HepG2 (cell line): Measurements from ENCODE around the gene TLCD1. TPM values are rescaled to one million over a fixed set of nuclear protein-coding genes. Genes with fewer than 3 reads are reported as not detected.

ENCODE experiments used
- ARID3A ChIP-seq: IDR thresholded peaks from 2 replicates; pipeline ENCODE4 v1.6.1; 2012; ENCODE audit warnings: low read depth, low read length, improper control_type of control experiment
- EZH2 ChIP-seq: conservative IDR thresholded peaks from 2 replicates; pipeline ENCODE4 v1.6.1; 2012; ENCODE audit warnings: mild to moderate bottlenecking, low read depth, low read length, moderate library complexity
- FOXA1 ChIP-seq, 2 experiments: fragments of 450-650 bp in 1 of 2; sonication (generic) in 1 of 2; formaldehyde crosslinking in 1 of 2; IDR thresholded peaks; 2 replicates each; pipeline versions ENCODE4 v1.4.0 to v1.6.1; 2016 to 2020; ENCODE audit warnings: missing genetic modification reagents in 1 of 2
- FUBP1 ChIP-seq: sonication (generic); formaldehyde crosslinking; IDR thresholded peaks from 2 replicates; pipeline ENCODE4 v1.5.1; 2020; ENCODE audit warnings: missing genetic modification reagents, mild to moderate bottlenecking, borderline replicate concordance
- HBP1 ChIP-seq: IDR thresholded peaks from 2 replicates; pipeline ENCODE4 v1.6.1; 2016; ENCODE audit warnings: low read depth, control low read depth
- KDM2A ChIP-seq: sonication (generic); formaldehyde crosslinking; IDR thresholded peaks from 2 replicates; pipeline ENCODE4 v1.4.0; 2020; ENCODE audit warnings: low read depth, missing genetic modification reagents, borderline replicate concordance
- KDM5B ChIP-seq: sonication (generic); formaldehyde crosslinking; IDR thresholded peaks from 2 replicates; pipeline ENCODE4 v1.4.0; 2020; ENCODE audit warnings: missing genetic modification reagents, mild to moderate bottlenecking, borderline replicate concordance
- KLF12 ChIP-seq: sonication (generic); formaldehyde crosslinking; IDR thresholded peaks from 2 replicates; pipeline ENCODE4 v1.4.0; 2020; ENCODE audit warnings: missing genetic modification reagents, borderline replicate concordance
- KLF13 ChIP-seq: sonication (generic); formaldehyde crosslinking; IDR thresholded peaks from 2 replicates; pipeline ENCODE4 v1.4.0; 2020; ENCODE audit warnings: mild to moderate bottlenecking, missing genetic modification reagents
- SIN3A ChIP-seq: IDR thresholded peaks from 2 replicates; pipeline ENCODE4 v1.6.1; 2011; ENCODE audit warnings: low read depth, mild to moderate bottlenecking, control low read depth, low read length, borderline replicate concordance
- SIX4 ChIP-seq: sonication (generic); formaldehyde crosslinking; IDR thresholded peaks from 2 replicates; pipeline ENCODE4 v1.4.0; 2020; ENCODE audit warnings: missing genetic modification reagents
- TRIM22 ChIP-seq: fragments of 450-650 bp; IDR thresholded peaks from 2 replicates; pipeline ENCODE4 v1.6.1; 2017
- ZBTB43 ChIP-seq: sonication (generic); formaldehyde crosslinking; conservative IDR thresholded peaks from 2 replicates; pipeline ENCODE4 v1.4.0; 2020; ENCODE audit warnings: missing genetic modification reagents
- ZBTB44 ChIP-seq: sonication (generic); formaldehyde crosslinking; IDR thresholded peaks from 2 replicates; pipeline ENCODE4 v1.4.0; 2020; ENCODE audit warnings: missing genetic modification reagents
- ZBTB8A ChIP-seq: sonication (generic); formaldehyde crosslinking; IDR thresholded peaks from 2 replicates; pipeline ENCODE4 v1.4.0; 2020; ENCODE audit warnings: mild to moderate bottlenecking, low read depth, missing genetic modification reagents, borderline replicate concordance
- ZNF414 ChIP-seq: sonication (generic); formaldehyde crosslinking; IDR thresholded peaks from 2 replicates; pipeline ENCODE4 v1.5.0; 2020; ENCODE audit warnings: missing genetic modification reagents
- ZNF740 ChIP-seq: sonication (generic); formaldehyde crosslinking; IDR thresholded peaks from 2 replicates; pipeline ENCODE4 v1.4.0; 2020; ENCODE audit warnings: missing genetic modification reagents
- polyA plus RNA-seq, 8 experiments: library from polyadenylated mRNA; depleted of rRNA in 3 of 8; stranded (reverse) in 7 of 8; unstranded in 1 of 8; fragments of >200 nt; fragmentation: Illumina TruSeq in 4 of 8; extraction: Trizol in 4 of 8; gene quantifications; 2 replicates each; pipeline versions ENCODE4 v1.2.1 to v1.2.3, GENCODE V29; 2011 to 2016; ENCODE audit warnings: low read depth in 4 of 8, missing spikeins in 1 of 8, mixed read lengths in 1 of 8; ENCODE audit not compliant: insufficient read depth in 1 of 8
- total RNA-seq, 5 experiments: library from RNA; depleted of rRNA; stranded (reverse); fragments of >200 nt; fragmentation: Illumina TruSeq; extraction: Trizol; gene quantifications; 2 replicates each; pipeline ENCODE4 v1.2.3, GENCODE V29; 2016; ENCODE audit warnings: low read depth in 1 of 5

The TLCD1 gene
- total and polyA plus RNA-seq, 2 of the 13 experiments (the other 11 are each of a cell fraction or from before 2014, with no cell fraction given) = 14.9 to 19.6 TPM

- TF ChIP-seq ZBTB43 (peak; percentile 58; the same call in 1 of the 2 replicates), KLF13 (CRISPR knock-in tag) (peak; percentile 82; the same call in 1 of the 2 replicates), ZNF414 (CRISPR knock-in tag) (0 out of 2 replicates have a peak, but pooled peaks have one; percentile 2), ARID3A (no peak), SIX4 (CRISPR knock-in tag) (0 out of 2 replicates have a peak, but pooled peaks have one; percentile 16), FOXA1 (IDR thresholded peaks at IDR 0.05) (no peak), FOXA1 (CRISPR knock-in tag; IDR thresholded peaks at IDR 0.05) (peak; percentile 50; the same call in 1 of the 2 replicates), FUBP1 (CRISPR knock-in tag) (peak; percentile 61; the same call in 1 of the 2 replicates), ZNF740 (CRISPR knock-in tag) (peak; percentile 73; the same call in 1 of the 2 replicates), ZBTB44 (peak; percentile 83; the same call in 1 of the 2 replicates), TRIM22 (no peak), ZBTB8A (CRISPR knock-in tag) (peak; percentile 60; the same call in 1 of the 2 replicates), SIN3A (peak; percentile 61; the same call in 1 of the 2 replicates), HBP1 (CRISPR knock-in tag) (no peak), KLF12 (CRISPR knock-in tag) (0 out of 2 replicates have a peak, but pooled peaks have one; percentile 67), KDM5B (CRISPR knock-in tag) (peak; percentile 91; the same call in 1 of the 2 replicates), EZH2 (no peak), KDM2A (CRISPR knock-in tag) (peak; percentile 99)
Measured at GRCh38 chr17:28725660-28726225, 290 bp downstream of the TLCD1 start (continued).
